ENCODE results near the gene C1GALT1.
"Not testable (repeated sequence)": the region's sequence is repeated elsewhere in the genome, so short reads cannot be mapped to it uniquely, and the experiment has no call there.

C1GALT1 gene

GRCh38 chr7:7183061-7183837 is 905 bp downstream of the C1GALT1 start:
- H3K27ac ChIP-seq: peak overlapping the region; percentile 83
- no peak for TF ChIP-seq CTCF (conservative IDR thresholded peaks at IDR 0.05)

- peak overlapping the region; percentile 83; the same call in 1 of the 2 replicates for H3K27ac ChIP-seq
- no peak for TF ChIP-seq CTCF (conservative IDR thresholded peaks at IDR 0.05)
These were observed 1.6 kb downstream of the C1GALT1 start for GRCh38 chr7:7183838-7184463.

DNA sequence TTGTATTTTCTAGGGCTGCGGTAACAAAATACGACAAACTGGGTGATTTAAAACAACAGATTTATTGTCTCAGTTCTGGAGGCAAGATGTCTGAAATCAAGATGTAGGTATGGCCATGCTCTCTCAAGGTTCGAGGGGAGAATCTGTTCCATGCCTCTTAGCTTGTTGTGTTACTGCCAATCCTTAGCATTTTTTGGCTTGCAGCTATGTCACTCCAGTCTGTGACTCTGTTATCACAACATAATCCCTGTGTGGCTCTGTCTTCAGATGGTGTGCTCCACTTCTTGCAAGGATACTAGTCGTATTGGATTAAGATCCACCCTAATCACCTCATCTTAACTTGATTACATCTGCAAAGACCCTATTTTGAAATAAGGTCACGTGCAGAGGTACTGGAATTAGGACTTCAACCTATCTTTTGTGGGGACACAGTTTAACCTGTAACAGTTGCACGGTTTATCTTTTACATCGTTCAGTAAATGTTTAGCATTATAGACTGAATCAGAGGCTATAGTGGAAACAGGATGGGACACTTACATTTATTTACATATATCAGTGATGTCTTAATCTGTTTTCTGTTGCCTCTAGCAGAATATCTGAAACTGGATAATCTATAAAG is 3.1 kb downstream of the C1GALT1 start:
- H3K27ac ChIP-seq: no peak overlapping the region
- TF ChIP-seq CTCF (conservative IDR thresholded peaks at IDR 0.05): no peak

GRCh38 chr7:7188091-7188490 is 5.7 kb downstream of the C1GALT1 start:
- TF ChIP-seq CTCF (conservative IDR thresholded peaks at IDR 0.05): no peak

GRCh38 chr7:7188742-7189141 is 6.4 kb downstream of the C1GALT1 start:
- no peak overlapping the region for H3K27ac ChIP-seq
- no peak for TF ChIP-seq CTCF (conservative IDR thresholded peaks at IDR 0.05)

More at GRCh38 chr7:7188091-7188490, 5.7 kb downstream of the C1GALT1 start:
- H3K27ac ChIP-seq: no peak overlapping the region

GRCh38 chr7:7190142-7190541 is 7.8 kb downstream of the C1GALT1 start:
- TF ChIP-seq CTCF (conservative IDR thresholded peaks at IDR 0.05): no peak
- H3K27ac ChIP-seq: no peak overlapping the region

DNA sequence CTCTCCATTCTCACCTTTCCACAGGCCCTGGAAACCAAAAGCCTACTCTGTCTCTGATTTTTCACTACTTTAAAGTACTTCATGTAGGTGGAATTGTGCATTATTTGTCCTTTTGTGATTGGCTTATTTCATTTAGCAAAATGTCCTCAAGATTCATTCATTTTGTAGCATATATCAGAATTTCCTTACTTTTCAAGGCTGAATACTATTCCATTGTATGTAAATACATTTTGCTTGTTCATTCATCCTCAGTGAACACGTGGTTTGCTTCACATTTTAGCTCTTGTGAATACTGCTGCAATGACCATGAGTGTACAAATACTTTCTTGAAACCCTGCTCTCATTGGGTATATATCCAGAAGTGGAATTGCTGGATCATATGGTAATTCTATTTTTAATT is 8.8 kb downstream of the C1GALT1 start:
- TF ChIP-seq CTCF (conservative IDR thresholded peaks at IDR 0.05): no peak

DNA sequence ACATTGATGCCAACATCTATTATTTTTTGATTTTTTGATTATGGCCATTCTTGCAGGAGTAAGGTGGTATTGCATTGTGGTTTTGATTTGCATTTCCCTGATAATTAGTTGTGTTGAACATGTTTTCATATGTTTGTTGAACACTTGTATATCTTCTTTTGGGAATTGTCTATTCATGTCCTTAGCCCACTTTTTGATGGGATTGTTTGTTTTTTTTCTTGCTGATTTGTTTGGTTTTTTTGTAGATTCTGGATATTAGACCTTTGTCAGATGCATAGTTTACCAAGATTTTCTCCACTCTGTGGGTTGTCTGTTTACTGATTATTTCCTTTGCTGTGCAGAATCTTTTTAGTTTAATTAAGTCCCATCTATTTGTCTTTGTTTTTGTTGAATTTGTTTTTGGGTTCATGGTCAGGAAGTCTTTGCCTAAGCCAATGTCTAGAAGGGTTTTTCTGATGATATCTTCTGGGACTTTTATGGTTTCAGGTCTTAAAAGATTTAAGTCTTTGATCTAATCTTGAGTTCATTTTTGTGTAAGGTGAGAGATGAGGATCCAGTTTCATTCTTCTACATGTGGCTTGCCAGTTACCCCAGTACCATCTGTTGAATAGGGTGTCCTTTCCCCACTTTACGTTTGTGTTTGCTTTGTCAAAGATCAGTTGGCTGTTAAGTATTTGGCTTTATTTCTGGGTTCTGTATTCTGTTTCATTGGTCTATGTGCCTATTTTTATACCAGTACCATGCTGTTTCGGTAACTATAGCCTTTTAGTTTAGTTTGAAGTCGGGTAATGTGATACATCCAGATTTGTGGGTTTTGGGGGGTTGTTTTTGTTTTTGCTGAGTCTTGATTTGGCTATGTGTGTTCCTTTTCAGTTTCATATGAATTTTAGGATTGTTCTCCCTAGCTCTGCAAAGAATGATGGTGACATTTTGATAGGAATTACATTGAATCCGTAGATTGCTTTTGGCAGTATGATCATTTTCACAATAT is 10.7 kb downstream of the C1GALT1 start:
- H3K27ac ChIP-seq: not testable (repeated sequence)

More for the DNA sequence above, 8.8 kb downstream of the C1GALT1 start:
- H3K27ac ChIP-seq: no peak overlapping the region

- not testable (repeated sequence) for H3K27ac ChIP-seq
These were observed 17.2 kb downstream of the C1GALT1 start for GRCh38 chr7:7199592-7199991.

GRCh38 chr7:7200255-7200654 is 17.9 kb downstream of the C1GALT1 start:
- H3K27ac ChIP-seq: not testable (repeated sequence)

Measured in VCaP (cell line).